ENCODE data around the gene PVALB. TPM values are rescaled to one million over a fixed set of nuclear protein-coding genes. Genes with fewer than 3 reads are reported as not detected.

The PVALB gene
- total RNA-seq, 1 donor from 2014 or later, result not detected

DNA sequence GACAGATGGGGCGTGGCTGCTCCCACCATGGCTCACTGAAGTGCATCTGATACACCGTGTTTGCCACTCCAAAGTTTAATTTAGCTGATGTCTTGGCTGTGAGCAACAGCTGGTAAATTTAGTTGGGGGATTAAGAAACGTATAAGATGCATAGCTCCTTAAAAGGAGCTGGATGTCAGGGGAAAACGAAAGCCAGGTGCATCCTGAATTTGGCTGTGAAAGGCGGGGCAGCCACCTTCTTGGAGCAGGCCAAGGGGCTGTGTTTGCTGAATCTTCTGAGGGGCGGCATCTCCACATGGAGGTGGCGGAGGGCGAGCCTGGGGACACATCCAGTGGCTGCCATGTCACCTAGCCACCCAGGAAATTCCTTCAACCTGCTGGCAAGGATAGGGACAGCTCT, 23.3 kb upstream of the PVALB start:
- no peak for DNase-seq (ENCODE audit: low read depth)
- Histone ChIP-seq H3K4me3 (ENCODE audit: low read depth, low read length) (no peak overlapping the region), H3K27me3 (ENCODE audit: control insufficient read depth, insufficient read depth, low read length) (no peaks in the 10 kb centered on the region), H3K36me3 (ENCODE audit: control insufficient read depth, insufficient read depth, low read length) (no peaks in the 10 kb centered on the region)
- TF ChIP-seq CTCF (IDR thresholded peaks at IDR 0.05; ENCODE audit: insufficient read depth, low read length, poor library complexity, severe bottlenecking), result no peak

- no peaks in the 10 kb centered on the region for H3K27me3 ChIP-seq (ENCODE audit: control insufficient read depth, insufficient read depth, low read length)
- H3K36me3 ChIP-seq (ENCODE audit: control insufficient read depth, insufficient read depth, low read length), result no peaks in the 10 kb centered on the region
- no peak for DNase-seq (ENCODE audit: low read depth)
- no peak for TF ChIP-seq CTCF (IDR thresholded peaks at IDR 0.05; ENCODE audit: insufficient read depth, low read length, poor library complexity, severe bottlenecking)
- H3K4me3 ChIP-seq (ENCODE audit: low read depth, low read length), result no peak overlapping the region
Observed at GRCh38 chr22:36839356-36840073, 22.7 kb upstream of the PVALB start.

DNA sequence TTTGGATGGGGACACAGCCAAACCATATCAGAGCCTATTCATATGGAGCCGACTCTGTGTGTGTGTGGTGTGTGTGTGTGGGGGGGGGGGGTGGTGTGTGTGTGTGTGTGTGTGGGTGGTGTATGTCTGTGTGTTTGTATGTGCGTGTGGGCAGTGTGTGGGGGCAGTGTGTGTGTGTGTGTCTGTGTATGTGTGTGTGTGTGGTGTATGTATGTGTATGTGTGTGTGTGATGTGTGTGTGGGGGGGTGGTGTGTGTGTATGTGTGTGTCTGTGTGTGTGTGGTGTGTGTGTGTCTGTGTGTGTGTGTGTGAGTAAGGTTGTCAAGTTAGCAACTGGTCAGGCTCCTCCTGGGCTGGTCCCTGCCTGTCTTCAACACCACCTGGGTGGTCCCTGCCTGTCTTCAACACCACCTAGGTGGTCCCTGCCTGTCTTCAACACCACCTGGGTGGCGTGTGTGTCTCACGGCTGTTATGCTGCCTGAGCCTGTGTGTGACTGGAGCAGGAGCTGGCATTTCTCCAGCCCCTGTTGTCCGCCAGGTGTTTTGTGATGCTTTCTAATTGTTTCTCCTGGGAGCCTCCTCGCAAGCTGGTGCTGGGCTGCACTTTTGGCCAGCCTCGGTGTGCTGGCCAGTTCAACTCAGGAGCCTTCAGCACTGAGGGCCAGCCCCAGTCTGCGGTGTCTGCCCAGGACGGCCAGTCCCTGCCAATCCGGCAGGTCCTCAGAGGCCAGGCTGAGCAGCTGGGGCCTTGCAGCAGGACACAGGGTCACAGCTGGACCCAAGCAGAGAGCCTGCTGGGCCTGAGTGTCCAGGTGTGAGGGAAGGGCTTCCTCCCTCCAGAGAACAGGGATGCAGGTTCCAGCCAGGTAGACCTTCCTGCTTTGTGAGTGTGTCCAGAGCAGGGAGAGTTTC, 21.5 kb upstream of the PVALB start:
- Histone ChIP-seq H3K27me3 (ENCODE audit: control insufficient read depth, insufficient read depth, low read length) (no peaks in the 10 kb centered on the region), H3K4me3 (ENCODE audit: low read depth, low read length) (no peak overlapping the region), H3K36me3 (ENCODE audit: control insufficient read depth, insufficient read depth, low read length) (no peaks in the 10 kb centered on the region)
- no peak for DNase-seq (ENCODE audit: low read depth)
- no peak for TF ChIP-seq CTCF (IDR thresholded peaks at IDR 0.05; ENCODE audit: insufficient read depth, low read length, poor library complexity, severe bottlenecking)

DNA sequence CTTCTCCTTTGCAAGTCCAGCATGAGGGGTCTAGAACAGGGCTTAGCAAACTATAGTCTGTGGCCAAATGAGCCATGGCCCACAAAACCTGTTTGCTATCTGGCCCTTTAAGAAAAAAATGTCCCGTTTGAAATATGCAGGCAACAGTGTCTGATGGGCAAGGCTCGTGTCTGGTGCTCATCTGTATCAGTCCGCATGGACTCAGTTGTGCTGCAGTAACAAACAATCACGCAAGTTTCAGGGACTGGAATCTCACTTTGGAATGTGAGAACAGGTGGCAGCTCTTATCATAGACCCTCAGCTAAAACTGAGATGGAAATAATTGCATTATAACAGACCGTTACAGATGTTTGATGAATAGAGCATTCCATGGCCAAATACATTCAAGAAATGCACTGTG, 19.1 kb upstream of the PVALB start:
- Histone ChIP-seq H3K4me3 (ENCODE audit: low read depth, low read length) (no peak overlapping the region), H3K27me3 (ENCODE audit: control insufficient read depth, insufficient read depth, low read length) (no peaks in the 10 kb centered on the region), H3K36me3 (ENCODE audit: control insufficient read depth, insufficient read depth, low read length) (no peaks in the 10 kb centered on the region)
- TF ChIP-seq CTCF (IDR thresholded peaks at IDR 0.05; ENCODE audit: insufficient read depth, low read length, poor library complexity, severe bottlenecking), result no peak
- DNase-seq (ENCODE audit: low read depth), result no peak

DNA sequence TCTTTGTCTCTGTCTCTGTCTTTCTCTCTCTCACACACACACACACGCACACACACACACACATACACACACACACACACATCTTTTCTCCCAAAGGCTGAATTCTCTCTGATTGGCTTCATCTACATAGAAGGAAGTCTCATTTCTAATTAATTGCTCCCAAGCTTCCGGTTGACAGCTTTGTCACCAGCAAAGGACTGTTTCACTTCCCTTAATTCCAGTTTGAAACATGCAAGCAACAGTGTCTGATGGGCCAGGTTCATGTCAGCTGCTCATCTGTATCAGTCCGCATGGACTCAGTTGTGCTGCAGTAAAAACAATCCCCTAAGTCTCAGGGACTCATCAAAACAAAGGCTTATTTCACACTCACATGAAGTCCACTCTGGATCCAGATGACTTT, 16.2 kb upstream of the PVALB start:
- Histone ChIP-seq H3K4me3 (ENCODE audit: low read depth, low read length) (no peak overlapping the region), H3K27me3 (ENCODE audit: control insufficient read depth, insufficient read depth, low read length) (no peaks in the 10 kb centered on the region), H3K36me3 (ENCODE audit: control insufficient read depth, insufficient read depth, low read length) (no peaks in the 10 kb centered on the region)
- DNase-seq (ENCODE audit: low read depth), result no peak
- no peak for TF ChIP-seq CTCF (IDR thresholded peaks at IDR 0.05; ENCODE audit: insufficient read depth, low read length, poor library complexity, severe bottlenecking)
